Measurements from ENCODE around the gene RNF5. TPM values are rescaled to one million over a fixed set of nuclear protein-coding genes. Genes with fewer than 3 reads are reported as not detected.
"Not testable (repeated sequence)": the region's sequence is repeated elsewhere in the genome, so short reads cannot be mapped to it uniquely, and the experiment has no call there.

The RNF5 gene
- total and polyA plus RNA-seq, 2 experiments from 2014 or later, result 180 to 232 TPM

GRCh38 chr6:32183483-32184083, 5.4 kb downstream of the RNF5 start:
- H3K4me3 ChIP-seq, result no peak overlapping the region
- H3K4me1 ChIP-seq (ENCODE audit: low read depth), result peaks cover 9% of the 10 kb centered on the region
- DNase-seq (ENCODE audit: low read depth in 1 of 2, low spot score in 1 of 2), result no peak
- no peaks in the 10 kb centered on the region for H3K9me3 ChIP-seq (ENCODE audit: low read depth)
- H3K36me3 ChIP-seq, result peaks cover 15% of the 10 kb centered on the region
- no peaks in the 10 kb centered on the region for H3K27me3 ChIP-seq
- peak overlapping the region; percentile 71 for H3K27ac ChIP-seq
- no peak for TF ChIP-seq CTCF (IDR thresholded peaks at IDR 0.05; ENCODE audit: low read depth, low read length)

GRCh38 chr6:32184084-32184640, 6.0 kb downstream of the RNF5 start, which contains the start of gene AGER:
Gene AGER (minus strand): TSS chr6:32184253. CDS start chr6:32184222, 31 bp downstream.
- H3K27me3 ChIP-seq, result no peaks in the 10 kb centered on the region
- no peak within 1 kb of the TSS for H3K4me3 ChIP-seq
- peaks cover 15% of the 10 kb centered on the region for H3K36me3 ChIP-seq
- no peaks in the 10 kb centered on the region for H3K9me3 ChIP-seq (ENCODE audit: low read depth)
- DNase-seq (ENCODE audit: low read depth in 1 of 2, low spot score in 1 of 2), result no peak
- peaks cover 8% of the 10 kb centered on the region for H3K4me1 ChIP-seq (ENCODE audit: low read depth)
- H3K27ac ChIP-seq, result peak within 1 kb of the TSS; percentile 71
- no peak for TF ChIP-seq CTCF (IDR thresholded peaks at IDR 0.05; ENCODE audit: low read depth, low read length)

- peak overlapping the region; percentile 76 for H3K27ac ChIP-seq
- H3K27me3 ChIP-seq; H3K4me3 ChIP-seq; H3K4me1 ChIP-seq (ENCODE audit: low read depth); H3K9me3 ChIP-seq (ENCODE audit: low read depth): not testable (repeated sequence)
- DNase-seq (ENCODE audit: low read depth in 1 of 2, low spot score in 1 of 2), result peak; percentile 74 to 93
- peaks cover 15% of the 10 kb centered on the region for H3K36me3 ChIP-seq
Observed at GRCh38 chr6:32185681-32186131, 7.5 kb downstream of the RNF5 start.

GRCh38 chr6:32186151-32186840, 8.1 kb downstream of the RNF5 start:
- peaks cover 15% of the 10 kb centered on the region for H3K36me3 ChIP-seq
- not testable (repeated sequence) for H3K9me3 ChIP-seq (ENCODE audit: low read depth); H3K4me3 ChIP-seq; DNase-seq (ENCODE audit: low read depth in 1 of 2, low spot score in 1 of 2); H3K27me3 ChIP-seq; H3K4me1 ChIP-seq (ENCODE audit: low read depth)
- peak overlapping the region; percentile 76 for H3K27ac ChIP-seq

- H3K27ac ChIP-seq, result peak overlapping the region; percentile 76
- no peaks in the 10 kb centered on the region for H3K27me3 ChIP-seq
- H3K4me3 ChIP-seq, result no peak overlapping the region
- H3K36me3 ChIP-seq, result peaks cover 15% of the 10 kb centered on the region
- no peak for TF ChIP-seq CTCF (IDR thresholded peaks at IDR 0.05; ENCODE audit: low read depth, low read length)
- no peak for DNase-seq (ENCODE audit: low read depth in 1 of 2, low spot score in 1 of 2)
- peaks cover 4% of the 10 kb centered on the region for H3K4me1 ChIP-seq (ENCODE audit: low read depth)
- H3K9me3 ChIP-seq (ENCODE audit: low read depth), result no peaks in the 10 kb centered on the region
Observed at GRCh38 chr6:32187009-32187709, 9.0 kb downstream of the RNF5 start.

- not testable (repeated sequence) for H3K4me1 ChIP-seq (ENCODE audit: low read depth); H3K9me3 ChIP-seq (ENCODE audit: low read depth); H3K4me3 ChIP-seq; DNase-seq (ENCODE audit: low read depth in 1 of 2, low spot score in 1 of 2); H3K27me3 ChIP-seq
- peak overlapping the region; percentile 97 for H3K27ac ChIP-seq
- H3K36me3 ChIP-seq, result peaks cover 15% of the 10 kb centered on the region
Observed at GRCh38 chr6:32187725-32188380, 9.6 kb downstream of the RNF5 start.
